Measurements from ENCODE around the gene TRAM2. TPM values are rescaled to one million over a fixed set of nuclear protein-coding genes. Genes with fewer than 3 reads are reported as not detected.

TRAM2 gene
- total RNA-seq, 1 experiment from 2014 or later, result 17.7 TPM

- ATAC-seq (peak; percentile 94), DNase-seq (peak; percentile 96)
- TF ChIP-seq, protein P1, sequence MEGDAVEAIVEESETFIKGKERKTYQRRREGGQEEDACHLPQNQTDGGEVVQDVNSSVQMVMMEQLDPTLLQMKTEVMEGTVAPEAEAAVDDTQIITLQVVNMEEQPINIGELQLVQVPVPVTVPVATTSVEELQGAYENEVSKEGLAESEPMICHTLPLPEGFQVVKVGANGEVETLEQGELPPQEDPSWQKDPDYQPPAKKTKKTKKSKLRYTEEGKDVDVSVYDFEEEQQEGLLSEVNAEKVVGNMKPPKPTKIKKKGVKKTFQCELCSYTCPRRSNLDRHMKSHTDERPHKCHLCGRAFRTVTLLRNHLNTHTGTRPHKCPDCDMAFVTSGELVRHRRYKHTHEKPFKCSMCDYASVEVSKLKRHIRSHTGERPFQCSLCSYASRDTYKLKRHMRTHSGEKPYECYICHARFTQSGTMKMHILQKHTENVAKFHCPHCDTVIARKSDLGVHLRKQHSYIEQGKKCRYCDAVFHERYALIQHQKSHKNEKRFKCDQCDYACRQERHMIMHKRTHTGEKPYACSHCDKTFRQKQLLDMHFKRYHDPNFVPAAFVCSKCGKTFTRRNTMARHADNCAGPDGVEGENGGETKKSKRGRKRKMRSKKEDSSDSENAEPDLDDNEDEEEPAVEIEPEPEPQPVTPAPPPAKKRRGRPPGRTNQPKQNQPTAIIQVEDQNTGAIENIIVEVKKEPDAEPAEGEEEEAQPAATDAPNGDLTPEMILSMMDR (conservative IDR thresholded peaks at IDR 0.05; ENCODE audit: low read depth, low read length), result no peak
- TF ChIP-seq EZH2 (IDR thresholded peaks at IDR 0.05; ENCODE audit: low read length, unreplicated experiment) (no peak), EZH2phosphoT487 (IDR thresholded peaks at IDR 0.05; ENCODE audit: borderline replicate concordance, low read length) (no peak)
- H3K27ac ChIP-seq (ENCODE audit: low read length), result peak overlapping the region; percentile 70
- BruUV-seq (replicated peaks), result no TSS peak
- intact Hi-C loops (cut with micrococcal nuclease), result no loop called here
- CTCF ChIA-PET, result no interaction called here
- H3K36me3 ChIP-seq (ENCODE audit: low read depth, low read length), result no peaks in the 10 kb centered on the region
- H3K79me2 ChIP-seq (ENCODE audit: low read length), result peaks cover 87% of the 10 kb centered on the region
- H3K9me3 ChIP-seq (ENCODE audit: low read length), result no peaks in the 10 kb centered on the region
- H3K27me3 ChIP-seq (ENCODE audit: low read length), result no peaks in the 10 kb centered on the region
- H3K4me2 ChIP-seq (ENCODE audit: low read length), result peak overlapping the region; percentile 40
- POLR2A ChIA-PET (ENCODE audit: unreplicated experiment), result interaction anchor here (0.5 to 1.1 kb wide), 4 partner anchors 22 to 213 kb away, joined by 3 to 5 read pairs (median 3); no protein-coding TSS in a partner anchor
- H3K9me2 ChIP-seq (replicated peaks; ENCODE audit: low read length), result no peaks in the 10 kb centered on the region
- H3K4me1 ChIP-seq (ENCODE audit: insufficient read depth, low read length), result peaks cover 33% of the 10 kb centered on the region
- H3K4me3 ChIP-seq (ENCODE audit: low read length), result no peak overlapping the region
- H3F3A ChIP-seq (ENCODE audit: low read length, unreplicated experiment), result peaks cover 6% of the 10 kb centered on the region
- no peaks in the 10 kb centered on the region for H4K20me1 ChIP-seq (ENCODE audit: low read length)
- no peak overlapping the region for H2AFZ ChIP-seq (ENCODE audit: low read length)
- no peak overlapping the region for H3K9ac ChIP-seq (ENCODE audit: low read length)
These were observed 10.0 kb downstream of the TRAM2 start for GRCh38 chr6:52566853-52567279.

GRCh38 chr6:52566201-52566600 is 10.7 kb downstream of the TRAM2 start:
- ATAC-seq (no peak), DNase-seq (no peak)
- Histone ChIP-seq H3K9ac (ENCODE audit: low read length) (no peak overlapping the region), H3K27ac (ENCODE audit: low read length) (peak overlapping the region; percentile 70), H4K20me1 (ENCODE audit: low read length) (no peaks in the 10 kb centered on the region), H3K4me1 (ENCODE audit: insufficient read depth, low read length) (peaks cover 33% of the 10 kb centered on the region), H3K9me2 (replicated peaks; ENCODE audit: low read length) (no peaks in the 10 kb centered on the region), H3K9me3 (ENCODE audit: low read length) (no peaks in the 10 kb centered on the region), H2AFZ (ENCODE audit: low read length) (no peak overlapping the region), H3K4me2 (ENCODE audit: low read length) (peak overlapping the region; percentile 40), H3K27me3 (ENCODE audit: low read length) (no peaks in the 10 kb centered on the region), H3K4me3 (ENCODE audit: low read length) (no peak overlapping the region), H3F3A (ENCODE audit: low read length, unreplicated experiment) (peaks cover 6% of the 10 kb centered on the region), H3K36me3 (ENCODE audit: low read depth, low read length) (no peaks in the 10 kb centered on the region), H3K79me2 (ENCODE audit: low read length) (peaks cover 82% of the 10 kb centered on the region)
- POLR2A ChIA-PET (ENCODE audit: unreplicated experiment), result no interaction called here
- TF ChIP-seq EZH2phosphoT487 (IDR thresholded peaks at IDR 0.05; ENCODE audit: borderline replicate concordance, low read length), result no peak
- TF ChIP-seq, protein P1 (conservative IDR thresholded peaks at IDR 0.05; ENCODE audit: low read depth, low read length), result no peak
- TF ChIP-seq EZH2 (IDR thresholded peaks at IDR 0.05; ENCODE audit: low read length, unreplicated experiment), result no peak
- CTCF ChIA-PET, result no interaction called here
- no TSS peak for BruUV-seq (replicated peaks)
- intact Hi-C loops (cut with micrococcal nuclease), result no loop called here

DNA sequence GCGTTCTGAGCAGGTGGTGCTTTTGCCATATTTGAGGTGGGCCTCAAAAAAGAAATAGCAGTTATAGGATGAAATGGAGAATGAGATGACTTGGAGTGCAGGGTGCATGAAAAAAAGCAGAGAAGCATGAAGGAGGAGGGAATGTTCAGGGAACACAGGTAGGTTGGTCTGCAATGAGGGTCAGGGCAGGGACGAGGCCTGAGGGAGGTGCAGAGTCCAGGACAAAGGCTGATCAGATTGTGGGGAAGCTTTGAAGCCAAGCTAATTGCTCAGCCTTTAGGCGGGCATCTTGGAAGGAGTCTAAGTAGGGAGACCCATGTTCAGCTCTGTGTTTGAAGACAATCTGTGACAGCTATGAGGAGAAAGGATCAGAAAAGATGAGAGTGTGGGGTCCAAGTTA is 12.0 kb downstream of the TRAM2 start:
- Histone ChIP-seq H3K9me3 (ENCODE audit: low read length) (no peaks in the 10 kb centered on the region), H3K27me3 (ENCODE audit: low read length) (no peaks in the 10 kb centered on the region), H3K36me3 (ENCODE audit: low read depth, low read length) (no peaks in the 10 kb centered on the region), H3K27ac (ENCODE audit: low read length) (no peak overlapping the region), H3K9ac (ENCODE audit: low read length) (no peak overlapping the region), H3K9me2 (replicated peaks; ENCODE audit: low read length) (no peaks in the 10 kb centered on the region), H3F3A (ENCODE audit: low read length, unreplicated experiment) (peaks cover 6% of the 10 kb centered on the region), H4K20me1 (ENCODE audit: low read length) (no peaks in the 10 kb centered on the region), H2AFZ (ENCODE audit: low read length) (no peak overlapping the region), H3K4me3 (ENCODE audit: low read length) (no peak overlapping the region), H3K4me1 (ENCODE audit: insufficient read depth, low read length) (peaks cover 33% of the 10 kb centered on the region), H3K79me2 (ENCODE audit: low read length) (peaks cover 74% of the 10 kb centered on the region), H3K4me2 (ENCODE audit: low read length) (no peak overlapping the region)
- intact Hi-C loops (cut with micrococcal nuclease), result no loop called here
- ATAC-seq, result no peak
- ChIA-PET POLR2A (ENCODE audit: unreplicated experiment) (interaction anchor here (0.6 kb wide), 1 partner anchor 1131 kb away, joined by 3 read pairs; no protein-coding TSS in a partner anchor), CTCF (no interaction called here)
- TF ChIP-seq EZH2phosphoT487 (IDR thresholded peaks at IDR 0.05; ENCODE audit: borderline replicate concordance, low read length), result no peak
- TF ChIP-seq, protein P1 (conservative IDR thresholded peaks at IDR 0.05; ENCODE audit: low read depth, low read length), result no peak
- no peak for TF ChIP-seq EZH2 (IDR thresholded peaks at IDR 0.05; ENCODE audit: low read length, unreplicated experiment)
- DNase-seq, result no peak
- BruUV-seq (replicated peaks), result no TSS peak

All from PC-3 (cell line).